Mesodermal cell (in vitro differentiated cells): ENCODE results near the gene SHISA4.

Source experiments
- H3K27ac ChIP-seq: 2 replicates; pipeline ENCODE4 v1.7.0; 2013; ENCODE audit warnings: mild to moderate bottlenecking, low read depth, low read length, moderate library complexity; ENCODE audit not compliant: severe bottlenecking
- H3K36me3 ChIP-seq: 2 replicates; pipeline ENCODE4 v1.7.1; 2013; ENCODE audit warnings: mild to moderate bottlenecking, low read length, moderate library complexity; ENCODE audit not compliant: control insufficient read depth, insufficient read depth
- H3K4me1 ChIP-seq: one replicate; pipeline ENCODE4 v1.7.1; 2013; ENCODE audit warnings: mild to moderate bottlenecking, low read length; ENCODE audit not compliant: insufficient read depth, control insufficient read depth, poor library complexity, severe bottlenecking
- H3K4me3 ChIP-seq: 2 replicates; pipeline ENCODE4 v1.7.0; 2013; ENCODE audit warnings: low read length, control low read depth, mild to moderate bottlenecking; ENCODE audit not compliant: insufficient read depth, poor library complexity, severe bottlenecking; ENCODE audit errors: extremely low read depth
- H3K9me3 ChIP-seq: 2 replicates; pipeline ENCODE4 v1.7.1; 2013; ENCODE audit warnings: mild to moderate bottlenecking, low read length, moderate library complexity; ENCODE audit not compliant: control insufficient read depth
- WGBS, 2 experiments: methylation state at CpG; one replicate each; pipeline ENCODE4 v1.1.5; 2013; ENCODE audit warnings: missing lambda C conversion rate in 2 of 2; ENCODE audit not compliant: insufficient coverage in 2 of 2; 5-methylcytosine and 5-hydroxymethylcytosine counted together

SHISA4 gene

GRCh38 chr1:201912832-201913231 lies 24.1 kb downstream of the SHISA4 start:
- Histone ChIP-seq H3K4me3 (no peak overlapping the region), H3K36me3 (no peaks in the 10 kb centered on the region), H3K27ac (peak overlapping the region; percentile 29), H3K9me3 (no peaks in the 10 kb centered on the region), H3K4me1 (peaks cover 25% of the 10 kb centered on the region)
- 79 to 83% methylated on average over 1 to 5 of the region's 5 CpGs for WGBS, 2 experiments

DNA sequence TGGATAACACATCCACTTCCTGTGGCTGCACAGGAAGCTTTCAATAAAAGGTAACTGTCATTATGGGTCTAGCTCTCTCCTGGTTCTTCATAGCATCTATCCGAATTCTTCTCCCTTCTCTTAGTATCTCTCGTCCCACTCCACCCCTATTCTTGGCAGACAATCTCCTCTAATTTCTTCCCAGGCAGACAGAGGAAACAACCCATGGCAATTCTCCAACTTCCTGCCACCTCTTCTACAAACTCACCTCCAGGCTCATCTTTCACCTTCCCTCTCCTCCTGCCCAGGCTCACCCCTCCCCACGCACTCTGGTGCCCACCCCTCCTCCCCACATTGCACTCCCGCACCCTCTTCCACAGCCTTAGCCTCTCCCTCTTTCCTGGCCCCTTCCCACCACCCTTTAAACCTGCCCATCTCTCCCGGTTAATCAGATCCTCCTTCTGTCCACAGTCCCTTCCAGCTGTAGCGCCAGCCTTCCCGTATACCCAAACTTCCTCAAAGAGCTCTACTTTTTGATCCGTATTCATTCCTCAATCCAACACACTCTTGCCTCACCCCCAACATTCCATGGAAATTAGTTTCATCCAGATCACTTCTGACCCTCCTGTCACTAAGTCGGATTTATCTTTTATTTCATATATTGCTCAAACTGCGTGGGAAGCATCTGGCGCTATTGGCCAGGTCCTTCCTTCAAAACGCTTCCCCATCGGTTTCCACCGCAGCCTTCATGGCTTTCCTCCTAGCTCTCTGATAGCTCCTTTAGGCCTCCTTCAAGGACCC lies 25.9 kb downstream of the SHISA4 start:
- no peak overlapping the region for H3K27ac ChIP-seq
- no peaks in the 10 kb centered on the region for H3K9me3 ChIP-seq
- no peaks in the 10 kb centered on the region for H3K36me3 ChIP-seq
- 85 to 93% methylated on average over 12 to 13 of the region's 14 CpGs for WGBS, 2 experiments
- no peak overlapping the region for H3K4me3 ChIP-seq
- peaks cover 29% of the 10 kb centered on the region for H3K4me1 ChIP-seq

GRCh38 chr1:201916649-201917249 lies 28.1 kb downstream of the SHISA4 start:
- Histone ChIP-seq H3K27ac (peak overlapping the region; percentile 69), H3K36me3 (no peaks in the 10 kb centered on the region), H3K9me3 (no peaks in the 10 kb centered on the region), H3K4me3 (no peak overlapping the region), H3K4me1 (peaks cover 29% of the 10 kb centered on the region)
- 93 to 97% methylated on average over 6 to 10 of the region's 11 CpGs for WGBS, 2 experiments

DNA sequence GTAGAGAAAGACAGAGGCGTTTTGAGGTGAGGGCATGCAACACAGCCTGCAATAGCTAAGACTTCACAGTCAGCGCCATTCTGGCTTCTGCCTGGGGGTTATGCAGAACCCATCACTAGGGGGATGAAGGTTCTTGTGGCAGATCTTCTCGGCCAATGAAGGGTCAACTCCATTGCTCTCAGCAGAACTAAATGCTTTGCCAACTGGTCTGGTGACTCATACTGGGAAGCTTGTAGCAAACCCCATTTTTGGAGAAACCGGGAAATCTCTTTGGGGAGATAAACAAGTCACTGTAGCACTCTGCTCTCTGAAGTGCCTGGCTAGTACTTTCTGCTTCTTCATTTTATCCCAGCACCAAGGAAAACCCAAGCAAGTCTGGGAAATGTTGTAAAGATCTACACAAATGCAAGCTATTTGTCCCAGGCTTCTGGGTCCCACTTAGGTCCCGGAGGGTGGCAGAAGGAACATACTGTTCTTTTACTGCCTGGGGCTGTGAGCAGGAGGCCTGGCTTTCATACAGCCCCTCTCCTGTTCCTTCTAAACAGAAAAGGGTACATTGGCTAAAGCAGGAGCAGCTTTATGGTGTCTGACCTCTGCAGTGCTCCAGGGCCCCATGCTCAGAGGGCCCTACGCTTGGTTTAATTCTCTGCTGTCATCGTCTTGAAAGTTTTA lies 28.8 kb downstream of the SHISA4 start:
- no peak overlapping the region for H3K4me3 ChIP-seq
- no peaks in the 10 kb centered on the region for H3K9me3 ChIP-seq
- no peaks in the 10 kb centered on the region for H3K36me3 ChIP-seq
- H3K4me1 ChIP-seq, result peaks cover 29% of the 10 kb centered on the region
- peak overlapping the region; percentile 69 for H3K27ac ChIP-seq
- WGBS, 2 experiments, result 91 to 98% methylated on average over 5 of the region's 7 CpGs

GRCh38 chr1:201918343-201918742 lies 29.6 kb downstream of the SHISA4 start:
- H3K27ac ChIP-seq, result no peak overlapping the region
- H3K9me3 ChIP-seq, result no peaks in the 10 kb centered on the region
- peaks cover 24% of the 10 kb centered on the region for H3K4me1 ChIP-seq
- 85 to 94% methylated on average over 4 to 5 of the region's 5 CpGs for WGBS, 2 experiments
- H3K36me3 ChIP-seq, result no peaks in the 10 kb centered on the region
- no peak overlapping the region for H3K4me3 ChIP-seq

- H3K27ac ChIP-seq, result no peak overlapping the region
- H3K4me3 ChIP-seq, result no peak overlapping the region
- no peaks in the 10 kb centered on the region for H3K9me3 ChIP-seq
- H3K4me1 ChIP-seq, result peaks cover 10% of the 10 kb centered on the region
- 67 to 100% methylated on average over 1 of the region's 3 CpGs for WGBS, 2 experiments
- no peaks in the 10 kb centered on the region for H3K36me3 ChIP-seq
These were observed 33.4 kb downstream of the SHISA4 start for GRCh38 chr1:201921952-201922558.

GRCh38 chr1:201925301-201925567 lies 36.5 kb downstream of the SHISA4 start:
- H3K4me3 ChIP-seq, result no peak overlapping the region
- no peaks in the 10 kb centered on the region for H3K9me3 ChIP-seq
- WGBS, 2 experiments, result 100% methylated on average over 1 of the region's 2 CpGs; no CpG with 5 or more reads in 1 of the 2 experiments
- H3K27ac ChIP-seq, result no peak overlapping the region
- no peaks in the 10 kb centered on the region for H3K36me3 ChIP-seq
- no peaks in the 10 kb centered on the region for H3K4me1 ChIP-seq

GRCh38 chr1:201925981-201926645 lies 37.4 kb downstream of the SHISA4 start:
- H3K9me3 ChIP-seq, result no peaks in the 10 kb centered on the region
- 90 to 100% methylated on average over 1 to 2 of the region's 5 CpGs for WGBS, 2 experiments
- H3K4me1 ChIP-seq, result no peaks in the 10 kb centered on the region
- H3K4me3 ChIP-seq, result no peak overlapping the region
- no peaks in the 10 kb centered on the region for H3K36me3 ChIP-seq
- H3K27ac ChIP-seq, result no peak overlapping the region

DNA sequence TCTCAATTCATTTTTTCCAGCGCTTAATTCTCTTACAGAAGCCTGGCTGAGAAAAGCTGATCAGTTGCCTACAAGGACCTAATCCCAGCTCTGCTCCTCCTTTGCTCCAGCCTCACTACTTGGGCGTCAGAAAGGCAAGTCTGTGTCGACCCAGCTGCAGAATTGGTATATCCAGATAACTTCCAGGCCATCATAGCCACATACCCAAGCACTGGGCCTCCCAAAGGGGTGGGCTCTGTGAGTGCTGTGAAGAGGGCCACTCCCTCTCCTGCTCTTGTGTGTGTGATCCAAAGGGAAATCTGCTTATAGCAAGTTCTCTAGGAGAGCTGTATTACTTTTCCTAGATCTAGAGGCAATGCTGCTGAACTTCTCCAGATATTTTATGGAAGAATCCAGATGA lies 39.6 kb downstream of the SHISA4 start:
- Histone ChIP-seq H3K27ac (no peak overlapping the region), H3K9me3 (no peaks in the 10 kb centered on the region), H3K4me1 (no peaks in the 10 kb centered on the region), H3K4me3 (no peak overlapping the region), H3K36me3 (no peaks in the 10 kb centered on the region)
- 100% methylated on average over 2 of the region's 3 CpGs for WGBS, 2 experiments

DNA sequence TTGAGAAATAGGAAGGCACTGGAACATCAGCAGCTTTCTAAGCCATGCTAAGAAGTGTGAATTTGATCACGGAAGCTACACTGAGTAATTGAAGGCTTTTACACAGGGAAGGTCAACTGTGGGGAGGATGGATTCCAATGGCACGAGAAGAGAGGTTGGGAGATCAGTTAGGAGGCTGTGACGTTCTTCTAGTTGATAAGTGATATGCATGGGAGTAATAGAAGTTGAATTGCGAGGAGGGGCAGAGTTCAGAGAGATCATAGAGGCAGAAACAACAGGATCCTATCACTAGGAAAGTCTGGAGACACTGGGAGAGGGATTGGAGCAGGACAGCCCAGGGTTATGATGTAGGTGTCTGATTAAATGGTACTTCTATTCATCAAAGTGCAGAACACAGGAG lies 41.4 kb downstream of the SHISA4 start:
- H3K27ac ChIP-seq, result no peak overlapping the region
- 91 to 92% methylated on average over 4 of the region's 4 CpGs for WGBS, 2 experiments
- no peaks in the 10 kb centered on the region for H3K9me3 ChIP-seq
- no peaks in the 10 kb centered on the region for H3K4me1 ChIP-seq
- H3K36me3 ChIP-seq, result no peaks in the 10 kb centered on the region
- no peak overlapping the region for H3K4me3 ChIP-seq
